Esophagus muscularis mucosa (tissue), 4 donors: ENCODE data around the gene CFAP73.

Experiments used
- CTCF ChIP-seq, 3 experiments: fragments of 200-600 bp in 2 of 3; fragments of 450-650 bp in 1 of 3; sonication (generic) in 2 of 3; IDR thresholded peaks; one replicate each; pipeline ENCODE4 v1.5.1; 2017 to 2019; ENCODE audit warnings: antibody characterized with exemption in 3 of 3, mild to moderate bottlenecking in 2 of 3, moderate library complexity in 1 of 3
- EP300 ChIP-seq: sonication (generic); formaldehyde crosslinking; IDR thresholded peaks from one replicate; pipeline ENCODE4 v1.6.1; 2017; ENCODE audit warnings: antibody characterized with exemption
- POLR2A ChIP-seq: fragments of 450-650 bp; IDR thresholded peaks from one replicate; pipeline ENCODE4 v1.6.1; 2017; ENCODE audit warnings: antibody characterized with exemption, moderate library complexity, mild to moderate bottlenecking, low read depth
- POLR2AphosphoS5 ChIP-seq, 2 donors: sonication (generic); formaldehyde crosslinking; IDR thresholded peaks; one replicate each; pipeline ENCODE4 v1.6.1; 2017; ENCODE audit warnings: antibody characterized with exemption in 2 of 2

- no peak for TF ChIP-seq POLR2AphosphoS5 (IDR thresholded peaks at IDR 0.05)
- no peak for TF ChIP-seq EP300
- no peak for TF ChIP-seq CTCF (IDR thresholded peaks at IDR 0.05)
- TF ChIP-seq POLR2A: no peak
Observed at GRCh38 chr12:113194971-113195391, 45.5 kb downstream of the CFAP73 start.
